HG03457 (cell line): Measurements from ENCODE around the gene PLEKHJ1.

Experiments
- ATAC-seq: cut with Tn5 transposase; IDR thresholded peaks from one replicate; pipeline ENCODE4 v1.9.1; 2021; ENCODE audit warnings: moderate number of reproducible peaks; ENCODE audit not compliant: unreplicated experiment

The PLEKHJ1 gene

GRCh38 chr19:2270157-2270422 is 34.0 kb upstream of the PLEKHJ1 start:
- ATAC-seq = no peak

- ATAC-seq = peak; percentile 45
Observed at GRCh38 chr19:2269244-2270156, 33.4 kb upstream of the PLEKHJ1 start.

- no peak for ATAC-seq
Observed at GRCh38 chr19:2268861-2269243, 32.7 kb upstream of the PLEKHJ1 start.

GRCh38 chr19:2268480-2268830 is 32.3 kb upstream of the PLEKHJ1 start:
- ATAC-seq = no peak

DNA sequence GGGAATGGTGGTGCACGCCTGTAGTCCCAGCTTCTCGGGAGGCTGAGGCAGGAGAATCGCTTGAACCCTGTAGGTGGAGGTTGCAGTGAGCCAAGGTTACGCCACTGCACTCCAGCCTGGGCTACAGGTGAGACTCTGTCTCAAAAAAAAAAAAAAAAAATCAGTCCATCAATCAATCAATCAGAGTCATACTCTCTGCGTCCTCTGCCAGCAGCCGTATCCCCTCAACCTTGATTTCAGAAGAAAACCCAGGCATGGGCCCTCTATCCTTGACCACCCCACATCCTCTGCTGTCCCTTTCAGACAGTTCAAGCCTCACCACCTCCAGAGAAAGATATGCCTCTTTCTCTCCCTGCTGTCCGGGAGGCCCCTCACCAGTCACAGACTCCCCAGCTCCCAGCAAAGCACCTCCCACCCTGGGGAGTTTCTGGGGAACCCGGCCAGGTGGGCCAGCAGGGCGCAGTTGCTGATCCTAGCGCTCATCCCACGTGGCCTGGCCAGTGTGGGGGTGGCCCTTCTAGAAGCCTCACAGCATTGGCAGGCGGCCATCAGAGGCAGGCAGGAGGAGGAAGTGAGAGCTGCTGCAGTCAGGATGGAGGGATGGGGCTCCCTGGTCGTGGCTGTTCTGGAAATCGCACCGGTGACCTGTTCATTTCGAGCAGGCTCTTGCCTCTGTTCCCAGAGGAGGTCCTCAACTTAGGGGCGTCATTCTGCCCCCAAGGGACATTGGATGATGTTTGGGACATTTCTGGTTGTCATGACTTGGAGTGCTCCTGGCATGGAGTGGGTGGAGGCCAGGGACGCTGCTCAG is 30.3 kb upstream of the PLEKHJ1 start:
- ATAC-seq = no peak

DNA sequence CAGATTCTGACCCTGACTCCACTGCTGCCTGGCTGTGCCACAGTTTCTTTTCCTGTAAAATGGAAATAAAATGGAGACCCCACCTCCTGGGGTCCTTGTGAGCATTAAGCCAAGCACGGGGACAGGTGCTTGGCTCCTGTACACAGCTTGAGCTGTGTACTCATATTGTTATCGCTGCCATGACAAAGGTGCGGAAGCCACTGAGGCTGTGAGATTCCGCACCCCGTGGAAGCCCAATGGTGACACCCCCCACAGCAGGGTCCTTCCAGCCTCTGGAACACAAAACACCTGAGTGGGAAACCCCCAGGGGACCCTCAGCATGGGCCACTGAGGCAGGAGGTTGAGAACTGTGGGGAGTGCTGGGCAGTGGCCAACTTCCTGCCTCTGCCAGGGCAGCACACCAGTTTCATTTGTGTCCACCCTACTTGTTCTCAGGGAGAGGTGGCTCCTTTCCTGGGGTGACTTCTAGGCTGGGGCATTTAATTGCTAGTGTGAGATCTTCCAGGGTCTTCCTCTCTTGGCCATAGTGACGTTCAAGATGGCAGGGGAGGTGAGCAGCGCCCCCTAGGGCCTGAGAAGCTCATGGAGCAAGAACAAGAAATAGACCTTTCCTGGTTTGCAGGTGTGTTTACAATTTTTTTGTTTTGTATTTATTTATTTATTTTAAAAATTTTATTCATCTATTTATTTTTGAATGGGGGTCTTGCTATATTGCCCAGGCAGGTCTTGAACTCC is 25.5 kb upstream of the PLEKHJ1 start:
- ATAC-seq = no peak

- no peak for ATAC-seq
Observed at GRCh38 chr19:2260341-2260805, 24.2 kb upstream of the PLEKHJ1 start.

DNA sequence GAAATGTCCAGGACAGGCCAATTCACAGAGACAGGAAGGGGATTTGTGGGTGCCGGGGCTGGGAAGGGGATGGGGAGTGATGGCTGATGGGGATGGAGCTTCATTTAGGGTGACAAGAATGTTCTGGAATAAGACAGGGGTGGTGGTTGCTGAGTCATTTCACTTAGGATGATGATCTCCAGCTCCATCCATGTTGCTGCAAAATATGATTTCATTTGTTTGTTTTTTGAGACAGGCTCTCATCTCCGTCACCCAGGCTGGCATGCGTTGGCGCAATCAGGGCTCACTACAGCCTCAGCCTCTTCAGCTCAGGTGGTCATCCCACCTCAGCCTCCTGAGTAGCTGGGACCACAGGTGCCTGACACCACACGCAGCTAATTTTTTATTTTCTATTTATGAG is 23.2 kb upstream of the PLEKHJ1 start:
- no peak for ATAC-seq

DNA sequence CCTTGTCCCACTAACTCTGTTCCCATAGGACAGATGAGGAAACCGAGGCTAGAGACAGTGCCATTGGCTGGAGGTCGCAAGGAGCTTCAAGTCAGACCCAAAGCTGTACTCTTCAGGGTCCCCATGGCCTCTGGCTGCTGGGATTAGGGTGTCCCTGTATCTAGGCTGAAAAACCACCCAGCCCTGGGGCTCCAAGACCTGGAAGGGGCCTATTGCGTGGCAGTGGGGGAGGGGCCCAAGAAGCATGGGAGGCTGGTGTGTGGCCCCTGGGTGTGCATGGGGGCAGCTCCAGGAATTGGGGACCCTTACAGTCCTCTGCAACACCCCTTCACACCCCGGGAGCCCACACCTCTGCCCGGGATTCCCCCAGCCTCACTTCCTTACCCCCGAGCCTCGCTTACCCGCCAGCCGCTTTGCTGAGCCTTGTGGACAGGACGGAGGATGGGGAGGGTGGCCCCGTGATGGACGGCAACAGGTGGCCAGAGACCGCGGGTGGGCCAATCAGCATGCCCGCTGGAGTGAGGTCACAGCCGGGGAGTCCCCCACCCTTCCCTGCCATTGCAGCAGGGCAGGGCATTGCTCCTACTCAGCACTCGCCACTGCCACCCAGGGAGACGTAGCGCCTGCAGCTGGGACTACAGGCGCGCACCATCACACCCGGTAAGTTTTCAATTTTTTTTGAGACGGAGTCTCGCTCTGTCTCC is 20.0 kb upstream of the PLEKHJ1 start, which contains the start of gene JSRP1:
JSRP1 (minus strand) TSS at position 436 of the 704 bp plus-strand sequence. CDS start 1,103 bp downstream, outside the sequence.
- no peak for ATAC-seq

DNA sequence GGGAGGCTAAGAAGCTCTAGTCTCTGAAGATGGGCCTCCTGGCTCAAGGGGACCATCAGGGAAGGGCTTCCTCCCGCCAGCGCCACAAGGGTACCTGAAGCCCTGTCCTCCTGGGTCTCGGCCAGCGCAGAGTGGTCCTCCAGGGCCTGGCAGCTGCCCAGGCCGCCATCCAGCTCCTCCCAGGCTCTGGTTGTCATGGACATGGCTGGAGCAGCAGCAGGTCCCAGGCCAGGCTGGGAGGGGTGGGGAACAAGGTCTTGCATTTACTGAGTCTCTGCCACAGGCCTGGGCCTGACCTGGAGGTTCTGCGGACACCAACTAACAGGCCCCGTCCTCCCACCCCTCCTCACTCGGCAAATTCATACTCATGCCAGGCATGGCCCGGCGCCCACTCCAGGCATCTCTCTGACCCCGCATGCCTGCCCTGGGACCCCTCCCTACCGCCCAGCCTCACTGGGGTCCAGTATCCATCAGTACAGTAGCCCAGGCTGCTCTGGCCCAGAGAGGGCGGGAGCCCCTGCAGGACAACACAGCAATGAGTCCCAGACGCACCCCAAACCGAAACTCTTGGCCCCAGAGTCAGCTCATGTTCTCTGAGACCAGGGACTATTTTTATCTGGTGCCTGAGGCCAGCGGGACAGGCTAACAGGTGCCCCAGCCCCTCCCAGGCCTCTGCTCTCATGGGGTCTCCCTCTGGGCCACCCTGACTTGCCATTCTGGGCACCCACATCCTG is 19.1 kb upstream of the PLEKHJ1 start:
- no peak for ATAC-seq

- ATAC-seq = no peak
Observed at GRCh38 chr19:2254064-2254872, 18.1 kb upstream of the PLEKHJ1 start.

GRCh38 chr19:2253106-2254063 is 17.3 kb upstream of the PLEKHJ1 start:
- ATAC-seq = no peak

- no peak for ATAC-seq
Observed at GRCh38 chr19:2252797-2253105, 16.6 kb upstream of the PLEKHJ1 start.

GRCh38 chr19:2252055-2252796 is 16.1 kb upstream of the PLEKHJ1 start:
- ATAC-seq = no peak

DNA sequence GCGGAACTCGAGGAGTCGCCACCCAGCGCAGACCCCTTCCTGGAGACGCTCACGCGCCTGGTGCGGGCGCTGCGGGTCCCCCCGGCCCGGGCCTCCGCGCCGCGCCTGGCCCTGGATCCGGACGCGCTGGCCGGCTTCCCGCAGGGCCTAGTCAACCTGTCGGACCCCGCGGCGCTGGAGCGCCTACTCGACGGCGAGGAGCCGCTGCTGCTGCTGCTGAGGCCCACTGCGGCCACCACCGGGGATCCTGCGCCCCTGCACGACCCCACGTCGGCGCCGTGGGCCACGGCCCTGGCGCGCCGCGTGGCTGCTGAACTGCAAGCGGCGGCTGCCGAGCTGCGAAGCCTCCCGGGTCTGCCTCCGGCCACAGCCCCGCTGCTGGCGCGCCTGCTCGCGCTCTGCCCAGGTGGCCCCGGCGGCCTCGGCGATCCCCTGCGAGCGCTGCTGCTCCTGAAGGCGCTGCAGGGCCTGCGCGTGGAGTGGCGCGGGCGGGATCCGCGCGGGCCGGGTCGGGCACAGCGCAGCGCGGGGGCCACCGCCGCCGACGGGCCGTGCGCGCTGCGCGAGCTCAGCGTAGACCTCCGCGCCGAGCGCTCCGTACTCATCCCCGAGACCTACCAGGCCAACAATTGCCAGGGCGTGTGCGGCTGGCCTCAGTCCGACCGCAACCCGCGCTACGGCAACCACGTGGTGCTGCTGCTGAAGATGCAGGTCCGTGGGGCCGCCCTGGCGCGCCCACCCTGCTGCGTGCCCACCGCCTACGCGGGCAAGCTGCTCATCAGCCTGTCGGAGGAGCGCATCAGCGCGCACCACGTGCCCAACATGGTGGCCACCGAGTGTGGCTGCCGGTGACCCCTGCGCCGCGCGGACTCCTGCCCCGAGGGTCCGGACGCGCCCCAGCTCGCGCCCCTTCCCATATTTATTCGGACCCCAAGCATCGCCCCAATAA is 15.3 kb upstream of the PLEKHJ1 start:
- no peak for ATAC-seq

DNA sequence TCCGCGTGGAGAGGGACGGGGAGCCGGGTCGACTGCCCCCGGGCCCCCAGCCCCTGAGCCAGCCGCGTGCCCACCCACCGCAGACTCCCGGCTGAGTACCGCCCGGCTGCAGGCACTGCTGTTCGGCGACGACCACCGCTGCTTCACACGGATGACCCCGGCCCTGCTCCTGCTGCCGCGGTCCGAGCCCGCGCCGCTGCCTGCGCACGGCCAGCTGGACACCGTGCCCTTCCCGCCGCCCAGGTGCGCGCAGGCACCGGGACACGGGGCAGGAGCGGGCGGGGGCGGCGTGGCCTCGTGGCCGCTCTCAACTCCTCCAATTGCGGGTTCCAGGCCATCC is 14.6 kb upstream of the PLEKHJ1 start:
- no peak for ATAC-seq
